Prostate gland (tissue), 2 donors: ENCODE results near the gene SEMA4C.

Experiments
- POLR2AphosphoS5 ChIP-seq: sonication (generic); formaldehyde crosslinking; IDR thresholded peaks from one replicate; pipeline ENCODE4 v1.6.1; 2017; ENCODE audit warnings: antibody characterized with exemption
- TF ChIP-seq, protein P1 (sequence below), 4 experiments: fragments of 200-600 bp in 2 of 4; fragments of 450-650 bp in 2 of 4; sonication (generic) in 2 of 4; IDR thresholded peaks; 1 replicate in 3 of 4; 2 replicates in 1 of 4; pipeline ENCODE4 v1.5.1; 2016 to 2019; ENCODE audit warnings: antibody characterized with exemption in 4 of 4, mild to moderate bottlenecking in 2 of 4, moderate library complexity in 2 of 4

DNA sequence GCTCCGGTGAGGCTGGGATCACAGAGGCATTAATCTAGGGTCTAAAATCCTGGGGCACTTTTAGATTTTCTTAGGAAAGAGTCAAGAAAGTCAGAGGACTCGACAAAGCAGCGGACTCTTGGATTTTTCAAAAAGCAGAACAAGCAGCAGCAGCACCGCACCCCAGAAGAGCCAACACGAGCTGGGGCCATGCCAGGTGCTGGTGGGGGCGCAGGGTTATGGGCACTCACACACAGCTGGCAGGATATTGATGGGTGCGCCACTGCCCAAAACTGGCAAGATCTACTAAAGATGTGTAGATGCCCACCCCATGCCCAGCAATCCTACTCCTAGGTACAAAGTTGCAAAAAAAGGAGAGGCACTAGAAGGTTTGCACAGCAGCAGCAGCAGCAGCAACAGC, 33.9 kb upstream of the SEMA4C start:
- TF ChIP-seq, protein P1, sequence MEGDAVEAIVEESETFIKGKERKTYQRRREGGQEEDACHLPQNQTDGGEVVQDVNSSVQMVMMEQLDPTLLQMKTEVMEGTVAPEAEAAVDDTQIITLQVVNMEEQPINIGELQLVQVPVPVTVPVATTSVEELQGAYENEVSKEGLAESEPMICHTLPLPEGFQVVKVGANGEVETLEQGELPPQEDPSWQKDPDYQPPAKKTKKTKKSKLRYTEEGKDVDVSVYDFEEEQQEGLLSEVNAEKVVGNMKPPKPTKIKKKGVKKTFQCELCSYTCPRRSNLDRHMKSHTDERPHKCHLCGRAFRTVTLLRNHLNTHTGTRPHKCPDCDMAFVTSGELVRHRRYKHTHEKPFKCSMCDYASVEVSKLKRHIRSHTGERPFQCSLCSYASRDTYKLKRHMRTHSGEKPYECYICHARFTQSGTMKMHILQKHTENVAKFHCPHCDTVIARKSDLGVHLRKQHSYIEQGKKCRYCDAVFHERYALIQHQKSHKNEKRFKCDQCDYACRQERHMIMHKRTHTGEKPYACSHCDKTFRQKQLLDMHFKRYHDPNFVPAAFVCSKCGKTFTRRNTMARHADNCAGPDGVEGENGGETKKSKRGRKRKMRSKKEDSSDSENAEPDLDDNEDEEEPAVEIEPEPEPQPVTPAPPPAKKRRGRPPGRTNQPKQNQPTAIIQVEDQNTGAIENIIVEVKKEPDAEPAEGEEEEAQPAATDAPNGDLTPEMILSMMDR (IDR thresholded peaks at IDR 0.05), result no peak
- no peak for TF ChIP-seq POLR2AphosphoS5
